ENCODE measurements around the gene FMN1. TPM values are rescaled to one million over a fixed set of nuclear protein-coding genes. Genes with fewer than 3 reads are reported as not detected.

Gene FMN1
- polyA plus RNA-seq, 3 donors: 0.28 to 3.7 (median 0.34) TPM

DNA sequence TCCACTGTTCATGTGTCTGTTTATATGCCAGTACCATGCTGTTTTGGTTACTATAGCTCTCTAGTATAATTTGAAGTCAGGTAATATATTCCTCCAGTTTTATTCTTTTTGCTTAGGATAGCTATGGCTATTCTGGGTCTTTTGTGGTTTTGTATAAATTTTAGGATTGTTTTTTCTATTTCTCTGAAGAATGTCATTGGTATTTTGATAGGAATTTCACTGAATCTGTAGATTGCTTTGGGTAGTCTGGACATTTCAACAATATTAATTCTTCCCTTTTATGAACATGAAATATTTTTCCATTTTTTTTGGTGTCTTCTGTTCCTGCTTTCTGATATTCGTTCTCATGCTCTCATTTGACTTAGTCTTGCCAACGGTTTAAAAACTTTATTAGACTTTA, 437.1 kb downstream of the FMN1 start:
- Mint-ChIP-seq H3K27ac (no peak overlapping the region), H3K4me3 (no peak overlapping the region), H3K27me3 (ENCODE audit: low read depth in 3 of 3) (peaks cover 5 to 13% (median 11%) of the 10 kb centered on the region in 3 donors), H3K4me1 (no peaks in the 10 kb centered on the region), H3K36me3 (no peaks in the 10 kb centered on the region), H3K9me3 (peaks cover 0 to 4% (median 0%) of the 10 kb centered on the region in 7 donors)
- Histone ChIP-seq H3K4me3 (replicated peaks in 1 of 3; ENCODE audit: low read depth in 2 of 3, low read length in 3 of 3) (no peak overlapping the region), H2AFZ (ENCODE audit: insufficient read depth, low read depth, low read length, poor library complexity, severe bottlenecking) (no peak overlapping the region), H4K20me1 (ENCODE audit: insufficient read depth, low read length) (no peaks in the 10 kb centered on the region), H3K4me1 (ENCODE audit: control insufficient read depth in 1 of 2, insufficient read depth in 2 of 2, low read length in 2 of 2) (no peaks in the 10 kb centered on the region), H3K27ac (ENCODE audit: low read depth in 1 of 2, low read length in 2 of 2) (no peak overlapping the region), H3K36me3 (replicated peaks in 1 of 2; ENCODE audit: control insufficient read depth in 1 of 2, insufficient read depth in 2 of 2, low read length in 2 of 2) (no peaks in the 10 kb centered on the region), H3K27me3 (ENCODE audit: control insufficient read depth in 2 of 2, insufficient read depth in 2 of 2, low read length in 2 of 2) (peaks cover 0 to 5% of the 10 kb centered on the region in 2 donors), H3K9me3 (replicated peaks in 1 of 2; ENCODE audit: control insufficient read depth in 1 of 2, insufficient read depth in 1 of 2, low read length in 2 of 2) (no peaks in the 10 kb centered on the region), H3K4me2 (replicated peaks; ENCODE audit: extremely low read depth, low read length, poor library complexity, severe bottlenecking) (no peak overlapping the region), H3K79me2 (ENCODE audit: insufficient read depth, low read length) (no peaks in the 10 kb centered on the region), H3K9ac (ENCODE audit: insufficient read depth, low read length, poor library complexity, severe bottlenecking) (no peak overlapping the region)
- TF ChIP-seq CTCF (IDR thresholded peaks at IDR 0.05): no peak
- intact Hi-C loops (cut with micrococcal nuclease): no loop called here
- no CpG with 5 or more reads among the region's 2 CpGs for WGBS (ENCODE audit: insufficient coverage)
- DNase-seq: no peak

DNA sequence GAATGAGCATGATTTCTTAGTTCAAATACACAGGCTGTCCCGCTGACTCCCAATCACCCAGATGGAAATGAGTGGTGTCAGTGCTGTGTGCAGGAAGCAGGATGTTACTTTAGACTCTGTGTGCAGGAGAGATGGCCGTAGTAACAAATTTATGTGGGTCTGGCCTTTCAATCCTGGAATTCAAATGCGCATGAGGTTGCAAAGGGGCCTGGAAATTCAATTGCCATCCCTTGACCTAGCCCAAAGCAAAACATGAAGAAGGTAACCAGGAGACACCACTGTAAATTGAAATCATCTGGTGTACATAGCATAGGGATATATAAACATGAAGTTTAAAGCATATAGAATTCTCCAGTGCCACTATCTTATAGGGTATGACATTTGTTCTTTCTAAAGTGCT, 443.5 kb downstream of the FMN1 start:
- Mint-ChIP-seq H3K9me3 (peaks cover 0 to 3% (median 0%) of the 10 kb centered on the region in 7 donors), H3K27ac (no peak overlapping the region), H3K27me3 (ENCODE audit: low read depth in 3 of 3) (peaks cover 2 to 9% (median 5%) of the 10 kb centered on the region in 3 donors), H3K4me3 (no peak overlapping the region), H3K36me3 (no peaks in the 10 kb centered on the region), H3K4me1 (no peaks in the 10 kb centered on the region)
- intact Hi-C loops (cut with micrococcal nuclease): no loop called here
- no peaks in the 10 kb centered on the region for H3K79me2 ChIP-seq (ENCODE audit: insufficient read depth, low read length)
- H3K36me3 ChIP-seq (replicated peaks in 1 of 2; ENCODE audit: control insufficient read depth in 1 of 2, insufficient read depth in 2 of 2, low read length in 2 of 2): no peaks in the 10 kb centered on the region
- no peaks in the 10 kb centered on the region for H4K20me1 ChIP-seq (ENCODE audit: insufficient read depth, low read length)
- no peak overlapping the region for H3K27ac ChIP-seq (ENCODE audit: low read depth in 1 of 2, low read length in 2 of 2)
- no peaks in the 10 kb centered on the region for H3K4me1 ChIP-seq (ENCODE audit: control insufficient read depth in 1 of 2, insufficient read depth in 2 of 2, low read length in 2 of 2)
- no peak overlapping the region for H2AFZ ChIP-seq (ENCODE audit: insufficient read depth, low read depth, low read length, poor library complexity, severe bottlenecking)
- H3K27me3 ChIP-seq (ENCODE audit: control insufficient read depth in 2 of 2, insufficient read depth in 2 of 2, low read length in 2 of 2): no peaks in the 10 kb centered on the region
- no peak overlapping the region for H3K4me2 ChIP-seq (replicated peaks; ENCODE audit: extremely low read depth, low read length, poor library complexity, severe bottlenecking)
- no peak overlapping the region for H3K4me3 ChIP-seq (replicated peaks in 1 of 3; ENCODE audit: low read depth in 2 of 3, low read length in 3 of 3)
- TF ChIP-seq CTCF (IDR thresholded peaks at IDR 0.05): no peak
- DNase-seq: no peak
- WGBS (ENCODE audit: insufficient coverage): 100% methylated on average over 2 of the region's 3 CpGs
- no peaks in the 10 kb centered on the region for H3K9me3 ChIP-seq (replicated peaks in 1 of 2; ENCODE audit: control insufficient read depth in 1 of 2, insufficient read depth in 1 of 2, low read length in 2 of 2)
- H3K9ac ChIP-seq (ENCODE audit: insufficient read depth, low read length, poor library complexity, severe bottlenecking): no peak overlapping the region
